RWPE1 (cell line): ENCODE results near the gene SH3YL1.

Experiments
- CTCF ChIA-PET: fragments of 350-600 bp; sonication (Branson Sonifier 250); formaldehyde crosslinking; extraction: SDS; loops from one replicate; lab custom pipeline; 2021; lab: Yijun Ruan, JAX
- POLR2A ChIA-PET: fragments of 400-600 bp; formaldehyde crosslinking; extraction: SDS; loops from one replicate; lab custom pipeline; 2020; ENCODE audit warnings: antibody characterized with exemption; ENCODE audit not compliant: low non-redundant PET; lab: Yijun Ruan, JAX
- DNase-seq: peaks from one replicate; pipeline ENCODE4 v3.0.0; 2012; ENCODE audit warnings: low spot score
- H3K27ac ChIP-seq: fragments of 450-650 bp; 2 replicates; pipeline ENCODE4 v1.5.1; 2017
- TF ChIP-seq, protein P1 (sequence below): fragments of 450-650 bp; conservative IDR thresholded peaks from 2 replicates; pipeline ENCODE4 v1.5.1; 2017; ENCODE audit warnings: low read depth, mild to moderate bottlenecking

The SH3YL1 gene

DNA sequence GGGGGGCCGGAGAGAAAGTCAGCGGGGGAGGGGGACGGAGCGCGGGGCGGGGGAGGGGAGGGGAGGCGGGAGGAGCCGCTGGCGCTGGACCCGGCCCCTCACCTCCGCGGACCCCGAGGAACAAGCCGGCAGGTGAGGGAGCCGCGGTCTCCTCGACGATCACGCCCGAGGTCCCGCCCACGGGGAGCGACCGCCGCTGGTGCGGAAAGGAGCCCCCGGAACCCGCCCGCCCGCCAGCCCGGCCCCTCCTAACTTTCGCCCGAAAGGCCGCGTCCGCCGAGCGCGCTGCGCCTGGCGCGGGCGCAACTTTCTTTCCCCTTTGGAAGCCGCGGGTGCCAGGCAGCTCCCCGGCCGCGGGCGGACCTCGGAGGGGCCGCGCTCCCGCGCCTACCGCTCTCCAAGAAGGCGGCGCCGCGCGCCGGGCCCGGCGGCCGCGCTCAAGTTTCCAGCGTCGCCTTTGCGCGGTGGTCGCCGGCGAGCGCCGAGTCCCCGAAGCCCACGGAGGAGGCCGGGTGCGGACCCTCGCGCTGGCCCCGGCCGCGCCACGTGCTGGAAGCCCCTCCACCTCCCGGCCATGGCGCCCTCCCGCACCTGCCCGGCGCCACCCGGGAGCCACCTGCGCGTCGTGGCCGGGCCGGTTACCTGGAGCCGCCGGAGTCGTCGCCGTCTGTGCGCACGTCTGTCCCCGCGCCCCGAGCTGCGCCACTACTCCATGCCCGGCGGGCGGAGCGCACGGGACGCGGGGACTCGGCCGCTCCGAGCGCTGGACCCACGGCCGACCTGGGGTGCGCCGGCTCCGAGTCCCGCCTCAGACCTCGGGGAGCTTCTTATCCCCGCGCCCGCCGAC, 24.3 kb upstream of the SH3YL1 start, which contains the start of gene ALKAL2:
Gene ALKAL2 (minus strand): TSS at position 181 of the 847 bp plus-strand sequence. CDS start 256 bp downstream, outside the sequence.
- H3K27ac ChIP-seq, result no peak within 1 kb of the TSS
- CTCF ChIA-PET, result interaction anchor here (0.5 kb wide), 1 partner anchor 227 kb away, joined by 3 read pairs; no protein-coding TSS in a partner anchor
- DNase-seq, result peak; percentile 26
- TF ChIP-seq, protein P1, sequence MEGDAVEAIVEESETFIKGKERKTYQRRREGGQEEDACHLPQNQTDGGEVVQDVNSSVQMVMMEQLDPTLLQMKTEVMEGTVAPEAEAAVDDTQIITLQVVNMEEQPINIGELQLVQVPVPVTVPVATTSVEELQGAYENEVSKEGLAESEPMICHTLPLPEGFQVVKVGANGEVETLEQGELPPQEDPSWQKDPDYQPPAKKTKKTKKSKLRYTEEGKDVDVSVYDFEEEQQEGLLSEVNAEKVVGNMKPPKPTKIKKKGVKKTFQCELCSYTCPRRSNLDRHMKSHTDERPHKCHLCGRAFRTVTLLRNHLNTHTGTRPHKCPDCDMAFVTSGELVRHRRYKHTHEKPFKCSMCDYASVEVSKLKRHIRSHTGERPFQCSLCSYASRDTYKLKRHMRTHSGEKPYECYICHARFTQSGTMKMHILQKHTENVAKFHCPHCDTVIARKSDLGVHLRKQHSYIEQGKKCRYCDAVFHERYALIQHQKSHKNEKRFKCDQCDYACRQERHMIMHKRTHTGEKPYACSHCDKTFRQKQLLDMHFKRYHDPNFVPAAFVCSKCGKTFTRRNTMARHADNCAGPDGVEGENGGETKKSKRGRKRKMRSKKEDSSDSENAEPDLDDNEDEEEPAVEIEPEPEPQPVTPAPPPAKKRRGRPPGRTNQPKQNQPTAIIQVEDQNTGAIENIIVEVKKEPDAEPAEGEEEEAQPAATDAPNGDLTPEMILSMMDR, result no peak
- POLR2A ChIA-PET, result no interaction called here

DNA sequence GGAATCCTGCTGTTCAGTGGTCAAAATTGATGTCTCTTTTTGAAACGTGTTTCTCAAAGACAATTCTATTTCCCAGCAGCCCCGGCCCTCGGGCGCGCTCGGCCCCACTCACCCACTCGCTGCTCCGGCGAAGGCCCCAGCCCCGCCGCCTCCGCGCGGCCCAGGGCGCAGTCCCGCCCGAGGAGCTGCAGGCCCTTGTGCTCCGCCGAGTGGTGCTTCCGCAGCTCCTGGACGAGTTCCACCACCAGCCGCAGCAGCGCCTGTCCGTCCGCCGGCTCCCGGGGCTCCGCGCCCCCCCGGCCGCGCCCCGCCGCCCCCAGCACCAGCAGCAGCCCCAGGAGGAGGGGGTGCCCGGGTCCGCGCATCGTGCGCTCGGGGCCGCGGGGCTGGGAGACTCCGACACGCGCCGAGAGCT, 23.6 kb upstream of the SH3YL1 start:
- ChIA-PET POLR2A (no interaction called here), CTCF (interaction anchor here (0.5 kb wide), 1 partner anchor 227 kb away, joined by 3 read pairs; no protein-coding TSS in a partner anchor)
- H3K27ac ChIP-seq, result no peak overlapping the region
- no peak for DNase-seq
- TF ChIP-seq, protein P1, result no peak

DNA sequence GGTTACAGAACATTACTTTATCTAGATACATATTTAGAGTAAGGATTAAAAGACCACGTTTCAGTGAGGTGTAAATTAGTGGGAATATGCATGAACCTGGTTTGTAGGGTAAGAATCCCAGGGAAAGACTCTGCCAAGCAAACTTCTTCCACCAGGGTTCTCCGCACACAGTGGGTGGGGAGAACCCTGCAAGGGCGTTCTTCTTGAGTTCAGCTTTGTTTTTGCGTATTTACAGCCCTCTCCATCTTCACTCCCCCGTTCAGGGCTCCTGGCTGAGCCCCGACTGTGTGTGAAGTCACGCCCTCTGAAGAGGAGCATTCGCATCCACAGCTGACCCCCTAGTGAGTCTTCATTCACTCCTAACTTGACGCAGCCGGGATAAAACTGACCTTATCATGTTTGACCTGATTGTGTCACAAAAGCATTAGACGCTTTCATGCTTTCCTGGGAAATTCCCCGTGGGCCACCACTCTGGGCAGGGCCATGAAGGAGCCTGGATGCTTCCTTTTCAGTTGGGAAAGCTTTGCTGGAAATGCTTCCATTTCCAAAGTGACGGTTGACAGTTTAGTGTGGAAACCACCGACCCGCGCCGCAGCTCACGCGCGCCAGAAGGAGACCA, 23.1 kb upstream of the SH3YL1 start:
- POLR2A ChIA-PET, result no interaction called here
- DNase-seq, result no peak
- CTCF ChIA-PET, result interaction anchor here (0.6 kb wide), 1 partner anchor 10 kb away, joined by 4 read pairs; no protein-coding TSS in a partner anchor
- no peak overlapping the region for H3K27ac ChIP-seq
- TF ChIP-seq, protein P1, result no peak

DNA sequence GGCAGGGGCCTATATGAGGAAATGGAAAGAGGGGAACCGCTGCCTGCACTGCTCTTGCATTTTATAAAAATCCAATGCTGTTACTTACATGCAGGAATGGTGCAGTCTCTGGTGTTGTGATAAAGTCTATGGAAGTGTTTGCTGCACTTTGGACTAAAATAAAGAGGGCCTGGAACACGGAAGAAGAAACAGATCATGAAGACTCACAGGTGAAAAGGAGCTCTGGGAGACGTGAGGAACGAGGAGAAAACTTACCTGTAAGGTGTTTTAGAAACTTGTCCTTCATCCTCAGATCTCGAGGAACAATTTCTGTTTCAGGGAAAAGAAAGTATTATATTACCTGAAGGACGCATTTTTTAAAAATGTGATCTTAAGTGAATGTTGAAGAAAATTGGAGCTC, 22.2 kb upstream of the SH3YL1 start:
- no peak overlapping the region for H3K27ac ChIP-seq
- TF ChIP-seq, protein P1, result no peak
- CTCF ChIA-PET, result interaction anchor here (0.7 kb wide), 1 partner anchor 144 kb away, joined by 6 read pairs; no protein-coding TSS in a partner anchor
- POLR2A ChIA-PET, result no interaction called here
- no peak for DNase-seq

DNA sequence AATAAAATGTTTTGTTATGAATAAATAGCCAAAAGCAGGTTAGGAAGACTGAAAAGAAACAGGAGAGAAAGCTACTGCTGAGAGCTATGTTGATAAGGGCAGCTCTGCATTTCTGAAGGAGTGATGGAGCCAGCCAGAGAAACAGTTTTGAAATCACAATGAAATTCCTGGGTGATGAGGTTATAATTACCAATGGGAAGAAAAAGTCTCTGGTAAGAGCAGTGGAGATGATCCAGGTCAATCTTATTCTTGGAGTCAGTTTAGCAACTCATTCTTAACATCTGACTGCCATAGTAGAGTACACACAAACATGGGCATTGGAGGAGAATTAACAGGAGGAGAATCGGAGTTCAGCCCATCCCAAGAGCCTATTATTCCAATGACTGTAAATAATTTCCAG, 21.7 kb upstream of the SH3YL1 start:
- CTCF ChIA-PET, result no interaction called here
- POLR2A ChIA-PET, result no interaction called here
- DNase-seq, result no peak
- no peak overlapping the region for H3K27ac ChIP-seq
- TF ChIP-seq, protein P1, result no peak

DNA sequence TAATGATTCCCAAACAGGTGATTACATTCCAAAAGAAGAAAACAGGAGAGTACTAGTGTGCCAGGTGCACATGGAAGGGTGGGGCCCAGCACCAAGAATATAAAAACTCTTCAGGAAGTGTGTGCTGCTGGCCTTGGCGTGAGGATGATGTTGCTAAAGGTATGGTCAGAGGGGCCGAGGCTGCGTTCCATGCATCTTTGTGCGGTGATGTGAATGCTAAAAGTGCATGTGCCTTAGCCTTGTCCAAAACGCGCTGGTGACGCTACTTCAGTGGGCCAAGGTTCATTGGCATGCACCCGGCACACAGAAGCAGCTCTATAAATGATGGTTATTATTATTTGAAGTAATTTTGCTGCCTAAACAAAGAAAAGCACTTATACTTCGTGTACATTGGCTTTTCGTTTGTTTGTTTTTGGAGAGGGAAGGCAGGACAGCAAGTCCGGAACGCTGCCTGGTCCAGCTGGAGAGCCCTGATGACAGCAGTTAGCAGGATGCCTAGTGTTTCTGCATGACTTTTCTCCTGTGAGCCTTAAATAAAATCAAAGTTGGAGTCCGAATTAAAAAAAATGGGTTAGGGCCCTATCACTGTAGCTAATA, 21.2 kb upstream of the SH3YL1 start:
- ChIA-PET CTCF (no interaction called here), POLR2A (no interaction called here)
- H3K27ac ChIP-seq, result no peak overlapping the region
- DNase-seq, result no peak
- TF ChIP-seq, protein P1, result no peak
